ENCODE measurements around the gene TP53RK. TPM values are rescaled to one million over a fixed set of nuclear protein-coding genes. Genes with fewer than 3 reads are reported as not detected.

The TP53RK gene
- total and polyA plus RNA-seq, 2 experiments from 2014 or later: 24.2 to 26.0 TPM

- DNase-seq (ENCODE audit: low spot score): no peak
- Histone ChIP-seq H3K27ac (ENCODE audit: low read depth) (no peak overlapping the region), H3K36me3 (ENCODE audit: insufficient read depth) (0 out of 2 replicates have a peak, but pooled peaks cover 2% of the 10 kb centered on the region), H3K4me3 (no peak overlapping the region), H3K4me2 (no peak overlapping the region), H3K4me1 (ENCODE audit: insufficient read depth) (no peaks in the 10 kb centered on the region), H2AFZ (no peak overlapping the region), H4K20me1 (replicated peaks; ENCODE audit: insufficient read depth) (no peaks in the 10 kb centered on the region), H3K27me3 (ENCODE audit: insufficient read depth) (no peaks in the 10 kb centered on the region), H3K79me2 (replicated peaks; ENCODE audit: insufficient read depth) (no peaks in the 10 kb centered on the region), H3F3A (replicated peaks; ENCODE audit: low read depth) (no peaks in the 10 kb centered on the region), H3K9me2 (ENCODE audit: insufficient read depth) (peaks cover 12% of the 10 kb centered on the region; the same call in 1 of the 2 replicates)
- Mint-ChIP-seq H3K27ac (no peak overlapping the region), H3K36me3 (ENCODE audit: low read depth) (peaks cover 20% of the 10 kb centered on the region), H3K4me1 (no peaks in the 10 kb centered on the region), H3K9me3 (peaks cover 15% of the 10 kb centered on the region; the same call in 2 of the 3 replicates), H3K27me3 (ENCODE audit: insufficient read depth, low read depth, poor library complexity) (peaks cover 4% of the 10 kb centered on the region), H3K4me3 (no peak overlapping the region)
- no peak for ATAC-seq
- no peak for TF ChIP-seq CTCF (conservative IDR thresholded peaks at IDR 0.05; ENCODE audit: low read depth in 2 of 2)
- TF ChIP-seq ETS1 (IDR thresholded peaks at IDR 0.05): no peak
- TF ChIP-seq REST (IDR thresholded peaks at IDR 0.05; ENCODE audit: unreplicated experiment): no peak
- TF ChIP-seq ZNF331 (CRISPR knock-in tag; IDR thresholded peaks at IDR 0.05; ENCODE audit: low read depth): no peak
- no peak for TF ChIP-seq NANOG (IDR thresholded peaks at IDR 0.05; ENCODE audit: borderline replicate concordance)
Measured at GRCh38 chr20:46721476-46721875, 32.2 kb upstream of the TP53RK start.

- H3K4me3 ChIP-seq: no peak overlapping the region
- H2AFZ ChIP-seq: no peak overlapping the region
- H3K9me3 Mint-ChIP-seq: peaks cover 15% of the 10 kb centered on the region; the same call in 2 of the 3 replicates
- H3K4me2 ChIP-seq: no peak overlapping the region
- no peak overlapping the region for H3K27ac Mint-ChIP-seq
- TF ChIP-seq STAT1 (IDR thresholded peaks at IDR 0.05; ENCODE audit: unreplicated experiment) (no peak), ZNF331 (CRISPR knock-in tag; IDR thresholded peaks at IDR 0.05; ENCODE audit: low read depth) (peak; percentile 92), POLR2AphosphoS5 (IDR thresholded peaks at IDR 0.05; ENCODE audit: low read depth) (no peak)
- H3K4me1 Mint-ChIP-seq: no peaks in the 10 kb centered on the region
- DNase-seq (ENCODE audit: low spot score) (no peak), ATAC-seq (no peak)
- H3K36me3 ChIP-seq (ENCODE audit: insufficient read depth): 0 out of 2 replicates have a peak, but pooled peaks cover 2% of the 10 kb centered on the region
- no peaks in the 10 kb centered on the region for H4K20me1 ChIP-seq (replicated peaks; ENCODE audit: insufficient read depth)
- H3F3A ChIP-seq (replicated peaks; ENCODE audit: low read depth): no peaks in the 10 kb centered on the region
- H3K27ac ChIP-seq (ENCODE audit: low read depth): no peak overlapping the region
- no peaks in the 10 kb centered on the region for H3K4me1 ChIP-seq (ENCODE audit: insufficient read depth)
- H3K36me3 Mint-ChIP-seq (ENCODE audit: low read depth): peaks cover 18% of the 10 kb centered on the region
- peaks cover 12% of the 10 kb centered on the region; the same call in 1 of the 2 replicates for H3K9me2 ChIP-seq (ENCODE audit: insufficient read depth)
- H3K4me3 Mint-ChIP-seq: no peak overlapping the region
- no peaks in the 10 kb centered on the region for H3K27me3 ChIP-seq (ENCODE audit: insufficient read depth)
- H3K27me3 Mint-ChIP-seq (ENCODE audit: insufficient read depth, low read depth, poor library complexity): no peaks in the 10 kb centered on the region
- no peaks in the 10 kb centered on the region for H3K79me2 ChIP-seq (replicated peaks; ENCODE audit: insufficient read depth)
Measured at GRCh38 chr20:46720776-46721425, 31.7 kb upstream of the TP53RK start.
